Measurements from ENCODE around the gene IMPG1.

IMPG1 gene

GRCh38 chr6:75893776-75894152, 178.7 kb downstream of the IMPG1 start:
- no peak overlapping the region for H3K27ac ChIP-seq
- no peak for DNase-seq (ENCODE audit: low spot score)
- TF ChIP-seq, protein P1, sequence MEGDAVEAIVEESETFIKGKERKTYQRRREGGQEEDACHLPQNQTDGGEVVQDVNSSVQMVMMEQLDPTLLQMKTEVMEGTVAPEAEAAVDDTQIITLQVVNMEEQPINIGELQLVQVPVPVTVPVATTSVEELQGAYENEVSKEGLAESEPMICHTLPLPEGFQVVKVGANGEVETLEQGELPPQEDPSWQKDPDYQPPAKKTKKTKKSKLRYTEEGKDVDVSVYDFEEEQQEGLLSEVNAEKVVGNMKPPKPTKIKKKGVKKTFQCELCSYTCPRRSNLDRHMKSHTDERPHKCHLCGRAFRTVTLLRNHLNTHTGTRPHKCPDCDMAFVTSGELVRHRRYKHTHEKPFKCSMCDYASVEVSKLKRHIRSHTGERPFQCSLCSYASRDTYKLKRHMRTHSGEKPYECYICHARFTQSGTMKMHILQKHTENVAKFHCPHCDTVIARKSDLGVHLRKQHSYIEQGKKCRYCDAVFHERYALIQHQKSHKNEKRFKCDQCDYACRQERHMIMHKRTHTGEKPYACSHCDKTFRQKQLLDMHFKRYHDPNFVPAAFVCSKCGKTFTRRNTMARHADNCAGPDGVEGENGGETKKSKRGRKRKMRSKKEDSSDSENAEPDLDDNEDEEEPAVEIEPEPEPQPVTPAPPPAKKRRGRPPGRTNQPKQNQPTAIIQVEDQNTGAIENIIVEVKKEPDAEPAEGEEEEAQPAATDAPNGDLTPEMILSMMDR (IDR thresholded peaks at IDR 0.05): no peak
- no peak overlapping the region for H3K4me3 ChIP-seq

DNA sequence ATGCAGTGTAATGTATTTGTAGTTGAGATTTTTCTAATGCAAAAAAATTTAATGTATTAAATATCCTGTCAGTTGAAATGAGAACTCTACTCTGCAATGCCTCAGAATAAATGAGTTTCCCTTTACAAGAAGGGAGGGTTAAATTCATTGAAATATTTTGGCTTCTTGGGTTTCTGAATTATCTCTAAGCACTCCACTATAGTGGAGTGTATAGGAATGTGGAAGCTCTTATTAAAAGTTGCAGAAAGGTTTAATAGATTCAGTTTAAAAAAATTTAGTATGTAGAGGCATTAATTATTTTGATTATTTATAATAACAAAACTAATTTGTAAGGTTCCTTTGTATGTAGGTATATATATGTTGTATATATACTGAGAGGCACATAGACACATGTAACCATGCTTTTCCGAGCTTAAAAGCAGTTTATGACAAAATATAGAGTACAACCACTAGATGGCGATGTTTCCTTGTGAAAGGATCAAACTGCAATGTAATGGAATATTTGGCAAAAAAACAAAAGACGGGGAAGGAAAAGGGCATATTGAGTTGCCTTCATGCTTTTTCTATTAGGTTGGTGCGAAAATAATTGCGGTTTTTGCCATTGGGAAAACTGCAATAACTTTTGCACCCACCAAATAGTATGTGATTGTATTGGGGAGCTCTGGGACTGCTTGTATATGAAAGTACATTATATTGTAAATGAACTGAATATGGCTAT, 179.2 kb downstream of the IMPG1 start:
- no peak for DNase-seq (ENCODE audit: low spot score)
- TF ChIP-seq, protein P1 (IDR thresholded peaks at IDR 0.05): peak; percentile 36
- Histone ChIP-seq H3K27ac (no peak overlapping the region), H3K4me3 (no peak overlapping the region)

- Histone ChIP-seq H3K4me3 (no peak overlapping the region), H3K27ac (no peak overlapping the region)
- TF ChIP-seq, protein P1 (IDR thresholded peaks at IDR 0.05): no peak
- DNase-seq (ENCODE audit: low spot score): no peak
Observed at GRCh38 chr6:75892384-75892783, 180.1 kb downstream of the IMPG1 start.

DNA sequence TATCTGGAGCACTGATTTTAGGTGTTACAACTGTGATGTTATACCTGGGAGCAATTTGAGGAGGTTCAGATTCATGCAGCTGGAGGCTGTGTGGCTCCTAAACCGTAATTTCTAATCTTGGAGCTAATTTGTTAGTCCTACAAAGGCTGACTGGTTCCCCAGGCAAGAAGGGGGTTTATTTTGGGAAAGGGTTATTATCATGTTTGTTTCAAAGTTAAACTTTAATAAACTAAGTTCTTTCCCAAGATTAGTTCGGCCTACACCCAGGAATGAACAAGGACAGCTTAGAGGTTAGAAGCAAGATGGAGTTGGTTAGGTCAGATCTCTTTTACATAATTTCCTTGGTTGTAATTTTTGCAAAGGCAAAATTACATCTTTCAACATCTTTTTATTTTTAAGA, 187.6 kb downstream of the IMPG1 start:
- H3K27ac ChIP-seq: no peak overlapping the region
- no peak overlapping the region for H3K4me3 ChIP-seq
- TF ChIP-seq, protein P1 (IDR thresholded peaks at IDR 0.05): no peak
- no peak for DNase-seq (ENCODE audit: low spot score)

DNA sequence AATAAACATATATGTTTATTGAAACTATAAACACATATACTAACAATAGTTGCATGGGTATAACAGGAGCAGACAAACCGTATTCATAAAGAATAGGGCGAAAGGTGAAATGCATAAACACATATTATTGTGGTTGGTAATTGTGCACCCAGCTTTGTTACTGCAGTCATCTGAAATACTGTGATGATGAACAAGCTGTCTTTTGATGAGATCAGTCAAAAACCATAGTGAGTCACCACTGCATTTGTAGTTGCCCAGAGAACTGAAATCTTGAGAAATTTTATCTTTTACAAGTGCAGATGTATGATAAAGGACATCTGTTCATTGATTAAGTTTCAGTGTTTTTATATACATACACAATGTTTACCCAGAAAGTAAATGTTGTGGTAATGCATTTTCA, 189.7 kb downstream of the IMPG1 start:
- Histone ChIP-seq H3K27ac (no peak overlapping the region), H3K4me3 (no peak overlapping the region)
- no peak for DNase-seq (ENCODE audit: low spot score)
- TF ChIP-seq, protein P1 (IDR thresholded peaks at IDR 0.05): no peak

GRCh38 chr6:75880305-75880704, 192.2 kb downstream of the IMPG1 start:
- TF ChIP-seq, protein P1 (IDR thresholded peaks at IDR 0.05): no peak
- no peak overlapping the region for H3K27ac ChIP-seq
- DNase-seq (ENCODE audit: low spot score): no peak
- H3K4me3 ChIP-seq: no peak overlapping the region

DNA sequence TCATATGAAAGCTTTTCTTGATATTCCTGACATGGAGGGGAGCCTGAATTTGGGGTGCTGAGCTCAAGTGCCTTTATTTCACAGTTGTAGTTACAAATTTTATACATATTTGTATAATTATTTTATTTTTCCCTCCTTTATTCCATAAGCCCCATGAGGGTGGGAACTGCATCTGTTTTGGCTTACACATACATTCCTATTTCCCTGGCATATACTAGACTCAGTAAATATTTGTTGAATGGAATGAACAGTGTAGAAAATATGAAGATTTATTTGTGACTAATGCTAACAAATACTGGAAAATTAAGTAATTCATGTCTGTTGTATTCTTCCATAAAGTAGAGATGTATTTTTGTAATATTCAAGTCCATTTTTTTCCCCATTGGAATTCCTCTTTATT, 196.3 kb downstream of the IMPG1 start:
- TF ChIP-seq, protein P1 (IDR thresholded peaks at IDR 0.05): no peak
- Histone ChIP-seq H3K27ac (no peak overlapping the region), H3K4me3 (no peak overlapping the region)
- DNase-seq (ENCODE audit: low spot score): no peak

Measured in coronary artery (tissue), 2 donors.